GM12878 (cell line): Measurements from ENCODE around the gene CCDC150. TPM values are rescaled to one million over a fixed set of nuclear protein-coding genes. Genes with fewer than 3 reads are reported as not detected.

Experiments
- ATAC-seq: fragments of 200-7000 bp; cut with Tn5 transposase; 3 replicates; pipeline ENCODE4 v1.9.1; 2020; ENCODE audit warnings: mild to moderate bottlenecking, moderate library complexity
- BruUV-seq: library from RNA; stranded (reverse); fragments of 400-500 nt; replicated peaks from 2 replicates; lab custom pipeline; 2021; lab: Mats Ljungman, UMichigan
- CTCF ChIA-PET: fragments of 300-600 bp; sonication (Branson Sonifier 250); formaldehyde crosslinking; extraction: SDS; loops from one replicate; lab custom pipeline; 2021; ENCODE audit warnings: inconsistent platforms; lab: Yijun Ruan, JAX
- POLR2A ChIA-PET: fragments of 350-600 bp; formaldehyde crosslinking; extraction: SDS; loops from one replicate; lab custom pipeline; 2021; ENCODE audit warnings: inconsistent platforms; lab: Charles Lee
- RAD21 ChIA-PET: fragments of 300-600 bp; sonication (Branson Sonifier 250); formaldehyde crosslinking; loops from one replicate; lab custom pipeline; 2023; ENCODE audit warnings: antibody characterized with exemption; ENCODE audit not compliant: unreplicated experiment; lab: Charles Lee
- SMC1A ChIA-PET: fragments of 300-600 bp; sonication (Branson Sonifier 250); formaldehyde crosslinking; loops from one replicate; lab custom pipeline; 2023; ENCODE audit not compliant: unreplicated experiment, uncharacterized antibody; lab: Charles Lee
- DNase-seq: peaks from one replicate; pipeline ENCODE4 v3.0.0-alpha.2; 2011; ENCODE audit warnings: low read depth, low spot score
- FAIRE-seq: peaks from 3 replicates; lab custom pipeline; 2011; peaks lifted over from hg19 to GRCh38; lab: Jason Lieb, UNC
- H2AFZ ChIP-seq: 2 replicates; pipeline ENCODE4 v1.6.0; 2011; ENCODE audit warnings: low read depth, low read length, control low read depth; ENCODE audit not compliant: control insufficient read depth
- H3K27ac ChIP-seq: 2 replicates; pipeline ENCODE4 v1.5.1; 2011; ENCODE audit warnings: control low read depth; ENCODE audit not compliant: control insufficient read depth, insufficient read depth
- H3K27me3 ChIP-seq, 2 experiments: replicated peaks in 1 of 2; 2 replicates each; pipeline versions ENCODE4 v1.6.0 to v1.6.1; 2011; ENCODE audit warnings: low read length in 1 of 2; ENCODE audit not compliant: control insufficient read depth in 2 of 2, insufficient read depth in 2 of 2
- H3K36me3 ChIP-seq, 2 experiments: 2 replicates each; pipeline ENCODE4 v1.5.1; 2011; ENCODE audit warnings: low read length in 1 of 2; ENCODE audit not compliant: control insufficient read depth in 2 of 2, insufficient read depth in 2 of 2
- H3K4me1 ChIP-seq: 2 replicates; pipeline ENCODE4 v1.6.1; 2011; ENCODE audit warnings: mild to moderate bottlenecking, low read length, moderate library complexity, mixed read lengths; ENCODE audit not compliant: control insufficient read depth, insufficient read depth
- H3K4me2 ChIP-seq: 2 replicates; pipeline ENCODE4 v1.6.0; 2011; ENCODE audit warnings: control low read depth; ENCODE audit not compliant: control insufficient read depth, insufficient read depth
- H3K4me3 ChIP-seq: fragments of 200-600 bp; sonication (generic); 2 replicates; pipeline ENCODE4 v1.5.1; 2016
- H3K79me2 ChIP-seq: 2 replicates; pipeline ENCODE4 v1.6.0; 2011; ENCODE audit warnings: low read length; ENCODE audit not compliant: control insufficient read depth, insufficient read depth
- H3K9ac ChIP-seq: 2 replicates; pipeline ENCODE4 v1.8.0; 2011; ENCODE audit warnings: low read length, control low read depth, mixed read lengths; ENCODE audit not compliant: control insufficient read depth, insufficient read depth
- H3K9me3 ChIP-seq: replicated peaks from 3 replicates; pipeline ENCODE4 v1.5.1; 2011; ENCODE audit warnings: mild to moderate bottlenecking, low read length; ENCODE audit not compliant: control insufficient read depth, insufficient read depth
- H4K20me1 ChIP-seq: 2 replicates; pipeline ENCODE4 v1.6.0; 2011; ENCODE audit not compliant: control insufficient read depth, insufficient read depth
- BCLAF1 ChIP-seq: fragments of 450-650 bp; IDR thresholded peaks from 2 replicates; pipeline ENCODE4 v1.6.1; 2017; ENCODE audit warnings: antibody characterized with exemption, mild to moderate bottlenecking, moderate library complexity
- BHLHE40 ChIP-seq, 2 experiments: fragments of 450-650 bp in 1 of 2; IDR thresholded peaks; 2 replicates each; pipeline ENCODE4 v1.6.1; 2011 to 2017; ENCODE audit warnings: low read depth in 2 of 2, borderline replicate concordance in 1 of 2, improper control_type of control experiment in 1 of 2, low read length in 1 of 2, mild to moderate bottlenecking in 1 of 2
- CHD1 ChIP-seq: IDR thresholded peaks from 2 replicates; pipeline ENCODE4 v1.6.1; 2012; ENCODE audit warnings: low read depth, low read length, improper control_type of control experiment
- CHD2 ChIP-seq: IDR thresholded peaks from 2 replicates; pipeline ENCODE4 v1.6.1; 2011; ENCODE audit warnings: low read depth, low read length, improper control_type of control experiment, borderline replicate concordance
- EGR1 ChIP-seq, 2 experiments: IDR thresholded peaks; 1 replicate in 1 of 2; 2 replicates in 1 of 2; pipeline ENCODE4 v1.6.1; 2011 to 2012; ENCODE audit warnings: low read depth in 2 of 2, low read length in 2 of 2, borderline replicate concordance in 1 of 2, mild to moderate bottlenecking in 1 of 2, moderate library complexity in 1 of 2
- ESRRA ChIP-seq: IDR thresholded peaks from 2 replicates; pipeline ENCODE4 v1.6.1; 2012; ENCODE audit warnings: mild to moderate bottlenecking, low read length, improper control_type of control experiment
- KDM1A ChIP-seq: fragments of 200-600 bp; sonication (generic); IDR thresholded peaks from 2 replicates; pipeline ENCODE4 v1.6.1; 2016; ENCODE audit warnings: borderline replicate concordance
- MEF2B ChIP-seq: fragments of 450-650 bp; IDR thresholded peaks from 2 replicates; pipeline ENCODE4 v1.6.1; 2018; ENCODE audit warnings: mild to moderate bottlenecking, moderate library complexity; ENCODE audit not compliant: partially characterized antibody, poor library complexity, severe bottlenecking
- NFIC ChIP-seq: IDR thresholded peaks from 2 replicates; pipeline ENCODE4 v1.6.1; 2012; ENCODE audit warnings: low read depth, mild to moderate bottlenecking, inconsistent platforms, low read length, moderate library complexity
- RELA ChIP-seq: fragments of 450-650 bp; IDR thresholded peaks from 2 replicates; pipeline ENCODE4 v1.8.0; 2014; ENCODE audit warnings: borderline replicate concordance; ENCODE audit not compliant: partially characterized antibody
- RUNX3 ChIP-seq: IDR thresholded peaks from 2 replicates; pipeline ENCODE4 v1.6.1; 2012; ENCODE audit warnings: low read length, inconsistent platforms
- SMC3 ChIP-seq: IDR thresholded peaks from 2 replicates; pipeline ENCODE4 v1.6.1; 2011; ENCODE audit warnings: low read length, improper control_type of control experiment, borderline replicate concordance
- ZNF24 ChIP-seq: fragments of 450-650 bp; IDR thresholded peaks from 2 replicates; pipeline ENCODE4 v1.6.1; 2017; ENCODE audit warnings: antibody characterized with exemption, mild to moderate bottlenecking
- ZNF274 ChIP-seq: IDR thresholded peaks from one replicate; pipeline ENCODE4 v1.8.0; 2011; ENCODE audit not compliant: insufficient read length, insufficient read depth
- WGBS: methylation state at CpG from one replicate; pipeline ENCODE4 v1.1.6; 2016; ENCODE audit warnings: low lambda C conversion rate; ENCODE audit not compliant: insufficient replicate concordance, insufficient coverage; ENCODE audit errors: missing lambda C conversion rate; 5-methylcytosine and 5-hydroxymethylcytosine counted together
- in situ Hi-C: fragments of 300-500 bp; cut with MboI; formaldehyde crosslinking; loops from 9 replicates; pipeline ENCODE4 v1.14.3; 2018; ENCODE audit warnings: mixed read lengths
- intact Hi-C: fragments of 100-400 bp; cut with micrococcal nuclease; formaldehyde crosslinking; loops from one replicate; pipeline ENCODE4 v1.14.2; 2022; ENCODE audit not compliant: unreplicated experiment
- polyA plus RNA-seq, 11 experiments: library from polyadenylated mRNA; depleted of rRNA in 4 of 11; unstranded in 6 of 11; stranded (reverse) in 5 of 11; fragments of >200 nt; fragmentation: Nextera tagmentation in 4 of 11; fragmentation: Illumina TruSeq in 1 of 11; extraction: Ambion mirVana in 4 of 11; extraction: Trizol in 1 of 11; gene quantifications; 1 replicate in 1 of 11; 2 replicates in 10 of 11; pipeline versions ENCODE4 v1.2.1 to v1.2.3, GENCODE V29; 2011 to 2016; ENCODE audit warnings: inconsistent platforms in 2 of 11, missing spikeins in 2 of 11, low read depth in 1 of 11
- total RNA-seq, 4 experiments: library from RNA; depleted of rRNA in 3 of 4; stranded (reverse); fragments of >200 nt in 3 of 4; fragmentation: Illumina TruSeq in 1 of 4; extraction: Trizol in 1 of 4; gene quantifications; 2 replicates each; pipeline versions ENCODE4 v1.2.1 to v1.2.3, GENCODE V29; 2013 to 2021
- TF ChIP-seq, protein P1 (sequence below): IDR thresholded peaks from 2 replicates; pipeline ENCODE4 v1.6.1; 2012; ENCODE audit warnings: low read depth, low read length, improper control_type of control experiment

Gene CCDC150
- total and polyA plus RNA-seq, 10 of the 15 experiments (the other 5 are each of a cell fraction or from before 2014, with no cell fraction given): 11.6 to 27.7 (median 19.6) TPM

DNA sequence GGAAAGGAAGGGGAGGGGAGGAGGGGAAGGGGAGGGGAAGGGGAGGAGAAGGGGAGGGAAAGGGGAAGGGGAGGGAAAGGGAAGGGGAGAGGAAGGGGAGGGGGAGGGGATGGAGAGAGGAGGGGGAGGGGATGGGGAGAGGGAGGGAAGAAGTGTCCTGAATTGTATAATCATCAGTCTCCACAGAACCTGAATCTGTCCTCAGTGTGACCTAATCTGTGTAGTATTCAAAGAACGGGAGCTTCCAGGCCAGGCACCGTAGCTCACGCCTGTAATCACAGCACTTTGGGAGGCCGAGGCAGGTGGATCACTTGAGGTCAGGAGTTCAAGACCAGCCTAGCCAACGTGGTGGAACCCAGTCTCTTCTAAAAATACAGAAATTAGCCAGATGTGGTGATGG lies 41.1 kb upstream of the CCDC150 start:
- Histone ChIP-seq H3K4me1 (peaks cover 4% of the 10 kb centered on the region), H3K9me3 (no peaks in the 10 kb centered on the region), H3K4me3 (no peak overlapping the region), H3K36me3 (no peaks in the 10 kb centered on the region), H3K79me2 (no peaks in the 10 kb centered on the region), H3K27me3 (peaks cover 3 to 4% of the 10 kb centered on the region in 2 experiments; a peak in 3 of 4 replicates), H2AFZ (no peak overlapping the region), H3K4me2 (no peak overlapping the region), H3K27ac (no peak overlapping the region), H4K20me1 (no peaks in the 10 kb centered on the region), H3K9ac (no peak overlapping the region)
- CTCF ChIA-PET: no interaction called here
- no peak for FAIRE-seq
- in situ Hi-C loops: no loop called here
- SMC1A ChIA-PET: interaction anchor here (0.5 kb wide), 1 partner anchor 13 kb away, joined by 3 read pairs; no protein-coding TSS in a partner anchor
- DNase-seq: no peak
- RAD21 ChIA-PET: no interaction called here
- WGBS: 58% methylated on average over 5 of the region's 5 CpGs
- intact Hi-C loops: no loop called here
- POLR2A ChIA-PET: no interaction called here
- ATAC-seq: no peak
- BruUV-seq: no TSS peak
- TF ChIP-seq ZNF274 (no peak), CHD1 (no peak), EGR1 (IDR thresholded peaks at IDR 0.05; ENCODE audit: borderline replicate concordance in 1 of 2, low read depth in 2 of 2, low read length in 2 of 2) (no peak), CHD2 (no peak), BHLHE40 (IDR thresholded peaks at IDR 0.05; ENCODE audit: borderline replicate concordance in 1 of 2, low read depth in 2 of 2, low read length in 1 of 2) (no peak), SMC3 (no peak)
- TF ChIP-seq, protein P1, sequence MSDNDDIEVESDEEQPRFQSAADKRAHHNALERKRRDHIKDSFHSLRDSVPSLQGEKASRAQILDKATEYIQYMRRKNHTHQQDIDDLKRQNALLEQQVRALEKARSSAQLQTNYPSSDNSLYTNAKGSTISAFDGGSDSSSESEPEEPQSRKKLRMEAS: no peak

- ATAC-seq: no peak
- H4K20me1 ChIP-seq: no peaks in the 10 kb centered on the region
- no TSS peak for BruUV-seq
- no peaks in the 10 kb centered on the region for H3K27me3 ChIP-seq
- FAIRE-seq: no peak
- intact Hi-C loops (no loop called here), in situ Hi-C loops (no loop called here)
- H3K27ac ChIP-seq: no peak overlapping the region
- no peaks in the 10 kb centered on the region for H3K4me1 ChIP-seq
- no peak overlapping the region for H2AFZ ChIP-seq
- POLR2A ChIA-PET: no interaction called here
- RAD21 ChIA-PET: no interaction called here
- CTCF ChIA-PET: no interaction called here
- DNase-seq: no peak
- no peaks in the 10 kb centered on the region for H3K36me3 ChIP-seq
- H3K4me2 ChIP-seq: no peak overlapping the region
- H3K4me3 ChIP-seq: no peak overlapping the region
- H3K9ac ChIP-seq: no peak overlapping the region
- H3K9me3 ChIP-seq: no peaks in the 10 kb centered on the region
- SMC1A ChIA-PET: no interaction called here
- H3K79me2 ChIP-seq: no peaks in the 10 kb centered on the region
- TF ChIP-seq BCLAF1 (no peak), RUNX3 (no peak), ZNF24 (no peak), KDM1A (no peak), MEF2B (no peak), NFIC (no peak), ESRRA (no peak), RELA (no peak)
Observed at GRCh38 chr2:196598846-196599245, 40.7 kb upstream of the CCDC150 start.
